ENCODE results near the gene SH3RF3.

Gene SH3RF3

DNA sequence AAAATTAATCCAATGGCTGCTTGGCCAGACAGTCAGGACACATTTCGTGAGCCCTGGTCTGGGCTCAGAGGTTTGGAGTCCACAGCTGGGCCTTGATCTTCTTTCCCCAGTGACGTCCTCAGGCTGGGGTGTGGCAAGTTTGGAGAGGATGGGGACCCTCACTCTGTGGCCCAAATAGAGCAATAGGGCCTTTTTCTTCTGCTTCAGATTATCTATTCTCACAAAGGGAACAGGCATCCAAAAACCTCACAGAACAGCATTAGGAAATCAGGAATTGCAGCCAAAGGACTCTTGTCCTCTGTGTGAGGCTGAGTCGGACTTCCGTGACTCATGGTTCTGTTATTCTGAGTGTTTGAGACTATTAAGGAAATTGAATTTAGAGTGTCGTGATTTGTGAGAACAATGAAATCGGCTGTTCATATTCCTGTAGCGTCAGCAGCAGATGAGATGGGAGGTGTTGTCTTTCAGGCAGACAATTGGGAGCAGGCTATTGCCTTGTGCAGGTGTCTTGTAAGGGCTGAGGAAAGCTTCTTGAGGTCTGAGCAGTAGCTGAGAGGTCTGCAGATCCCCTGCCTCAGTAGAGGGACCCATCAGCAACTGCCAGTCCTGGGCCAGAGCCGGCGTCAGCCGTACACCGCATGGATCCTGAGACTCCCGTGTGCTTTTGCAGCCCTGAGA, 113.8 kb downstream of the SH3RF3 start:
- peak overlapping the region; percentile 67 for H2BK120ac ChIP-seq (ENCODE audit: low read depth, low read length)
- no peaks in the 10 kb centered on the region for H3K9me3 ChIP-seq (ENCODE audit: control insufficient read depth, low read length)
- no peaks in the 10 kb centered on the region for H3K36me3 ChIP-seq (ENCODE audit: control insufficient read depth in 1 of 2, insufficient read depth in 2 of 2, low read depth in 1 of 2, low read length in 2 of 2)
- H3K18ac ChIP-seq (ENCODE audit: low read depth in 1 of 2, low read length in 2 of 2), result peak overlapping the region; percentile 85 to 89
- H3K23ac ChIP-seq (ENCODE audit: low read length in 2 of 2), result peak overlapping the region in 1 of 2 experiments; percentile 84
- H2AK5ac ChIP-seq (ENCODE audit: low read length, severe bottlenecking), result no peak overlapping the region
- H2BK15ac ChIP-seq (ENCODE audit: low read depth, poor library complexity, severe bottlenecking), result no peak overlapping the region
- H3K9ac ChIP-seq (ENCODE audit: low read length), result peak overlapping the region; percentile 69
- H2BK12ac ChIP-seq (ENCODE audit: low read length in 2 of 2), result peak overlapping the region; percentile 17 to 80
- H3K27me3 ChIP-seq (ENCODE audit: control insufficient read depth in 1 of 2, insufficient read depth in 1 of 2, low read length in 2 of 2), result no peaks in the 10 kb centered on the region
- peak overlapping the region in 1 of 2 experiments; percentile 35 for H3K14ac ChIP-seq (ENCODE audit: low read length in 2 of 2)
- 76% methylated on average over 11 of the region's 12 CpGs for WGBS
- H4K8ac ChIP-seq (ENCODE audit: low read length), result no peak overlapping the region
- no peak overlapping the region for H3K4me2 ChIP-seq (ENCODE audit: low read length, poor library complexity, severe bottlenecking)
- H3K27ac ChIP-seq (ENCODE audit: low read length, poor library complexity, severe bottlenecking), result no peak overlapping the region
- no peak overlapping the region for H2AFZ ChIP-seq (ENCODE audit: low read depth, low read length)
- H3K4me1 ChIP-seq (ENCODE audit: control insufficient read depth, insufficient read depth, low read depth, low read length), result peaks cover 21% of the 10 kb centered on the region
- H3K79me1 ChIP-seq (replicated peaks; ENCODE audit: low read length, poor library complexity, severe bottlenecking), result peaks cover 30% of the 10 kb centered on the region
- DNase-seq, result peak; percentile 71
- H3K4me3 ChIP-seq (ENCODE audit: insufficient read depth in 1 of 2, low read depth in 1 of 2, low read length in 2 of 2), result peak overlapping the region in 1 of 2 experiments; percentile 49
- no peak overlapping the region for H2BK5ac ChIP-seq (ENCODE audit: low read depth, low read length, poor library complexity, severe bottlenecking)
- H4K91ac ChIP-seq (ENCODE audit: low read length), result peak overlapping the region; percentile 96
- H3K4ac ChIP-seq (ENCODE audit: low read depth in 1 of 2, low read length in 2 of 2), result peak overlapping the region; percentile 84 to 85

DNA sequence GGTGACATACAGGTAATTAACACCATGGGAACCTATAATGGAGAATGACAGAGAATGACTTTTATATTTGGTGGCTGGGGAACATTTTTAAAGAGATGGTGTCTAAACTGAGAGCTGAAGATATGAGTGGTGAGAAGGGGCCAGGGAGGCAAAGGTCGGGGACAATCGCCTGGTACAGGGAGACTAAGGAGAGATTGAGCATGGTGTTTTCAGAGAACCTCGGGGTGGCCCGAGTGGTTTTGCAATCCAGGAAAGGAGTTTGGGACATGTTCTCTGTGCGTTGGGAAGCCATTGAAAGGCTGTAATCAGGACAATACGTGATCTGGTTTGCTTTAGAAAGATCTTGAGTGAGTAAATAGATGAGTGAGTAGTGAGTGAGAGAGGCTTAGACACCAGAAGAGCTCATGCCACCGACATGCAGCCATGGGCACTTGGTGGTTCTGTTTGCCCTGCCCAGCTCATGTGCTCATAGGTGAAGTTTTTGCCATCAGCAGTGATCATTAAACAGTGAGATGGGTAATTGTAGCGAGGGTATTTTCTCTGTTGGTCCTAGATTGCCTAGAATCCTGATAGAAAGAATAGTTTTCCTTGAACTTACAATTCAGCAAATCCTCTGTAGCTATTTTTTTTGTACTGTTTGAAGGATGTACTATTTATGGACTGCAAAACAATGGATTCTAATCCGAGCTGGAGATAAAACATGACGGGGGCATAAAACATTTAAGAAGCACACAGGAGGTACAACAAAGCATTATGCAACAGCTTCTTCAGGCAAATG, 114.7 kb downstream of the SH3RF3 start:
- H3K4me1 ChIP-seq (ENCODE audit: control insufficient read depth, insufficient read depth, low read depth, low read length), result peaks cover 17% of the 10 kb centered on the region
- H3K14ac ChIP-seq (ENCODE audit: low read length in 2 of 2), result no peak overlapping the region
- peak overlapping the region; percentile 0 for H4K91ac ChIP-seq (ENCODE audit: low read length)
- H2BK12ac ChIP-seq (ENCODE audit: low read length in 2 of 2), result peak overlapping the region; percentile 9 to 12
- no peak overlapping the region for H3K9ac ChIP-seq (ENCODE audit: low read length)
- H3K4me2 ChIP-seq (ENCODE audit: low read length, poor library complexity, severe bottlenecking), result no peak overlapping the region
- H2BK15ac ChIP-seq (ENCODE audit: low read depth, poor library complexity, severe bottlenecking), result no peak overlapping the region
- H2AFZ ChIP-seq (ENCODE audit: low read depth, low read length), result no peak overlapping the region
- H3K79me1 ChIP-seq (replicated peaks; ENCODE audit: low read length, poor library complexity, severe bottlenecking), result peaks cover 31% of the 10 kb centered on the region
- WGBS, result 94% methylated on average over 9 of the region's 10 CpGs
- DNase-seq, result no peak
- H3K4ac ChIP-seq (ENCODE audit: low read depth in 1 of 2, low read length in 2 of 2), result no peak overlapping the region
- no peaks in the 10 kb centered on the region for H3K36me3 ChIP-seq (ENCODE audit: control insufficient read depth in 1 of 2, insufficient read depth in 2 of 2, low read depth in 1 of 2, low read length in 2 of 2)
- no peak overlapping the region for H2AK5ac ChIP-seq (ENCODE audit: low read length, severe bottlenecking)
- H3K27me3 ChIP-seq (ENCODE audit: control insufficient read depth in 1 of 2, insufficient read depth in 1 of 2, low read length in 2 of 2), result no peaks in the 10 kb centered on the region
- no peaks in the 10 kb centered on the region for H3K9me3 ChIP-seq (ENCODE audit: control insufficient read depth, low read length)
- H4K8ac ChIP-seq (ENCODE audit: low read length), result no peak overlapping the region
- no peak overlapping the region for H3K18ac ChIP-seq (ENCODE audit: low read depth in 1 of 2, low read length in 2 of 2)
- H3K27ac ChIP-seq (ENCODE audit: low read length, poor library complexity, severe bottlenecking), result no peak overlapping the region
- H3K4me3 ChIP-seq (ENCODE audit: insufficient read depth in 1 of 2, low read depth in 1 of 2, low read length in 2 of 2), result peak overlapping the region in 1 of 2 experiments; percentile 49
- no peak overlapping the region for H2BK120ac ChIP-seq (ENCODE audit: low read depth, low read length)
- no peak overlapping the region for H2BK5ac ChIP-seq (ENCODE audit: low read depth, low read length, poor library complexity, severe bottlenecking)
- no peak overlapping the region for H3K23ac ChIP-seq (ENCODE audit: low read length in 2 of 2)

DNA sequence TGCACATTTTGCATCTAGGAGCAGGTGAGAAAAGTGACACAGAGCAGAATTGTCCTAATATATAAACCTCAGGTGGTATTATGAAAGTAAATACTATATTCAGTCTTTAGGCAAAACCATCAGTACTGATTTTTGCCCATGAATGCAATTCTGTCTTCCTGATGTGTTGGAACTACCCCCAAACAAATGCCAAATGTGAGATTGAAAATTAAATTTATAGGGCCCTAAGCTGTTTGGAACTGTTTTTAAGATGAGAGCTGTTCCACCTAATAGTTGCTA, 115.2 kb downstream of the SH3RF3 start:
- H3K27me3 ChIP-seq (ENCODE audit: control insufficient read depth in 1 of 2, insufficient read depth in 1 of 2, low read length in 2 of 2), result no peaks in the 10 kb centered on the region
- no peak overlapping the region for H2AK5ac ChIP-seq (ENCODE audit: low read length, severe bottlenecking)
- no peak for DNase-seq
- no peak overlapping the region for H2BK5ac ChIP-seq (ENCODE audit: low read depth, low read length, poor library complexity, severe bottlenecking)
- no peak overlapping the region for H4K91ac ChIP-seq (ENCODE audit: low read length)
- H3K4me2 ChIP-seq (ENCODE audit: low read length, poor library complexity, severe bottlenecking), result no peak overlapping the region
- no peak overlapping the region for H3K27ac ChIP-seq (ENCODE audit: low read length, poor library complexity, severe bottlenecking)
- no peak overlapping the region for H2AFZ ChIP-seq (ENCODE audit: low read depth, low read length)
- H3K79me1 ChIP-seq (replicated peaks; ENCODE audit: low read length, poor library complexity, severe bottlenecking), result peaks cover 35% of the 10 kb centered on the region
- no peak overlapping the region for H2BK120ac ChIP-seq (ENCODE audit: low read depth, low read length)
- H3K23ac ChIP-seq (ENCODE audit: low read length in 2 of 2), result no peak overlapping the region
- no peak overlapping the region for H3K9ac ChIP-seq (ENCODE audit: low read length)
- no peak overlapping the region for H3K14ac ChIP-seq (ENCODE audit: low read length in 2 of 2)
- peaks cover 16% of the 10 kb centered on the region for H3K4me1 ChIP-seq (ENCODE audit: control insufficient read depth, insufficient read depth, low read depth, low read length)
- H3K18ac ChIP-seq (ENCODE audit: low read depth in 1 of 2, low read length in 2 of 2), result no peak overlapping the region
- no peak overlapping the region for H4K8ac ChIP-seq (ENCODE audit: low read length)
- no peak overlapping the region for H3K4me3 ChIP-seq (ENCODE audit: insufficient read depth in 1 of 2, low read depth in 1 of 2, low read length in 2 of 2)
- H3K9me3 ChIP-seq (ENCODE audit: control insufficient read depth, low read length), result no peaks in the 10 kb centered on the region
- no peaks in the 10 kb centered on the region for H3K36me3 ChIP-seq (ENCODE audit: control insufficient read depth in 1 of 2, insufficient read depth in 2 of 2, low read depth in 1 of 2, low read length in 2 of 2)
- no peak overlapping the region for H2BK15ac ChIP-seq (ENCODE audit: low read depth, poor library complexity, severe bottlenecking)
- H3K4ac ChIP-seq (ENCODE audit: low read depth in 1 of 2, low read length in 2 of 2), result no peak overlapping the region
- H2BK12ac ChIP-seq (ENCODE audit: low read length in 2 of 2), result no peak overlapping the region

DNA sequence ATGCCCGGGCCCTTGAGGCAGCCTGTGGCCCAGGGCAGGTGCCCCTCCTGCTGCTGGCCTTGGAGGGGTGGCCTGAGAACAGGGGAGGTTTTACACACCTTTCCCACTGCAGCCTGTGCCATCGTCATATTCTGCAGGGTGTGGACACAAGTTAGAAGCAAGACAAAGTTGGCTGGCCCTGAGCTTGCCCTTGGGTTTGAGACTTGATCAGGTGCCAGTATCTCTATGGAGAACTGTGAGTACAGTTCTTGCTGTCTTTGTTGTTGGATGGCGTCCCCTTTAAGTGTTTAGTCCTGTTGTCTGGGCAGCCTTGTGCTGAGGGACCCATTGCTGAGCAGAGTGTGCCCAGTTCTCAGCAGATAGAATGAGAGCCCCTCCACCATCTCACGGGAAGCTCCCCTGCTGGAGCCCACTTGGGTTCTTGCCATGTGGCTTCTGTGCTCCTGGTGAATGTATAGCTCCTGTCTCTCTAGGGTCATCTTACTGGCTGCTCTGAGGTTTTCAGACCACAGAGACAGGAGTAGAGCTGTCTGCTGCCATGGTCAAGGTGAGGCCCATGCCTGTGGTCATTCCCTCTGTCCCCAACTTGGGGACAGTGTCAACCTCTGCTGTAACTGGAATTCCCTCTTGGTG, 115.9 kb downstream of the SH3RF3 start:
- Histone ChIP-seq H3K4me1 (ENCODE audit: control insufficient read depth, insufficient read depth, low read depth, low read length) (peaks cover 11% of the 10 kb centered on the region), H3K79me1 (replicated peaks; ENCODE audit: low read length, poor library complexity, severe bottlenecking) (peaks cover 35% of the 10 kb centered on the region), H2BK5ac (ENCODE audit: low read depth, low read length, poor library complexity, severe bottlenecking) (no peak overlapping the region), H3K4me2 (ENCODE audit: low read length, poor library complexity, severe bottlenecking) (no peak overlapping the region), H3K27ac (ENCODE audit: low read length, poor library complexity, severe bottlenecking) (no peak overlapping the region), H2AK5ac (ENCODE audit: low read length, severe bottlenecking) (no peak overlapping the region), H3K14ac (ENCODE audit: low read length in 2 of 2) (no peak overlapping the region), H3K9me3 (ENCODE audit: control insufficient read depth, low read length) (no peaks in the 10 kb centered on the region), H2BK12ac (ENCODE audit: low read length in 2 of 2) (peak overlapping the region in 1 of 2 experiments; percentile 22), H3K4ac (ENCODE audit: low read depth in 1 of 2, low read length in 2 of 2) (peak overlapping the region in 1 of 2 experiments; percentile 57), H3K27me3 (ENCODE audit: control insufficient read depth in 1 of 2, insufficient read depth in 1 of 2, low read length in 2 of 2) (no peaks in the 10 kb centered on the region), H3K36me3 (ENCODE audit: control insufficient read depth in 1 of 2, insufficient read depth in 2 of 2, low read depth in 1 of 2, low read length in 2 of 2) (no peaks in the 10 kb centered on the region), H4K91ac (ENCODE audit: low read length) (peak overlapping the region; percentile 47), H2AFZ (ENCODE audit: low read depth, low read length) (no peak overlapping the region), H2BK120ac (ENCODE audit: low read depth, low read length) (no peak overlapping the region), H3K23ac (ENCODE audit: low read length in 2 of 2) (no peak overlapping the region), H4K8ac (ENCODE audit: low read length) (peak overlapping the region; percentile 66), H3K4me3 (ENCODE audit: insufficient read depth in 1 of 2, low read depth in 1 of 2, low read length in 2 of 2) (no peak overlapping the region), H3K9ac (ENCODE audit: low read length) (no peak overlapping the region), H2BK15ac (ENCODE audit: low read depth, poor library complexity, severe bottlenecking) (no peak overlapping the region), H3K18ac (ENCODE audit: low read depth in 1 of 2, low read length in 2 of 2) (peak overlapping the region; percentile 45 to 67)
- no peak for DNase-seq
- 96% methylated on average over 4 of the region's 4 CpGs for WGBS

Measured in mesenchymal stem cell (in vitro differentiated cells and primary cell).